Activated T-helper 2 cell treated with anti-CD3 and anti-CD28 coated beads, Interferon-gamma antibody, Interleukin-2, Interleukin-4, amounts not matched to agents 10 μg/mL and 5 μg/mL and 100 μg/mL, durations not matched to agents 14 hours and 24 hours and 36 hours (primary cell): ENCODE measurements around the gene ANKRD36C. TPM values are rescaled to one million over a fixed set of nuclear protein-coding genes. Genes with fewer than 3 reads are reported as not detected.
"Not testable (repeated sequence)": the region's sequence is repeated elsewhere in the genome, so short reads cannot be mapped to it uniquely, and the experiment has no call there.

Experiments
- DNase-seq: peaks from one replicate; pipeline ENCODE4 v3.0.0; 2021; ENCODE audit warnings: low spot score
- H3K27ac Mint-ChIP-seq: one replicate; pipeline ENCODE4 v1.8.0; 2021; ENCODE audit warnings: mixed read lengths
- H3K27me3 Mint-ChIP-seq: one replicate; pipeline ENCODE4 v1.8.0; 2021; ENCODE audit warnings: low read depth, mixed read lengths
- H3K36me3 Mint-ChIP-seq: one replicate; pipeline ENCODE4 v1.8.0; 2021; ENCODE audit warnings: low read depth, mixed read lengths
- H3K4me1 Mint-ChIP-seq: one replicate; pipeline ENCODE4 v1.8.0; 2021; ENCODE audit warnings: low read depth, mixed read lengths
- H3K4me3 Mint-ChIP-seq: one replicate; pipeline ENCODE4 v1.8.0; 2021; ENCODE audit warnings: low read depth, mild to moderate bottlenecking, moderate library complexity, mixed read lengths
- H3K9me3 Mint-ChIP-seq: one replicate; pipeline ENCODE4 v1.8.0; 2021; ENCODE audit warnings: mixed read lengths
- intact Hi-C: fragments of 100-400 bp; cut with micrococcal nuclease; formaldehyde crosslinking; loops from one replicate; pipeline ENCODE4 v1.15.1; 2023
- total RNA-seq: library from RNA; stranded (reverse); gene quantifications from 2 replicates; pipeline ENCODE4 v1.2.3, GENCODE V29; 2022

ANKRD36C gene
- total RNA-seq, 1 donor from 2014 or later, result 69.4 TPM

- not testable (repeated sequence) for H3K4me3 Mint-ChIP-seq, DNase-seq, H3K9me3 Mint-ChIP-seq, H3K27ac Mint-ChIP-seq, H3K36me3 Mint-ChIP-seq, H3K27me3 Mint-ChIP-seq, H3K4me1 Mint-ChIP-seq
- intact Hi-C loops, result loop anchor here (10.0 kb wide), 1 partner anchor 155 kb away; no protein-coding TSS in a partner anchor
These were observed 28.4 kb upstream of the ANKRD36C start for GRCh38 chr2:96019909-96020590.

GRCh38 chr2:96016321-96016720 lies 24.7 kb upstream of the ANKRD36C start:
- H3K9me3 Mint-ChIP-seq, H3K4me3 Mint-ChIP-seq, H3K36me3 Mint-ChIP-seq, DNase-seq, H3K27me3 Mint-ChIP-seq, H3K4me1 Mint-ChIP-seq, intact Hi-C loops, H3K27ac Mint-ChIP-seq: not testable (repeated sequence)

GRCh38 chr2:96012792-96013264 lies 21.2 kb upstream of the ANKRD36C start:
- intact Hi-C loops, H3K27ac Mint-ChIP-seq, H3K27me3 Mint-ChIP-seq, H3K4me1 Mint-ChIP-seq, H3K36me3 Mint-ChIP-seq, H3K4me3 Mint-ChIP-seq, DNase-seq, H3K9me3 Mint-ChIP-seq: not testable (repeated sequence)

GRCh38 chr2:96012086-96012791 lies 20.6 kb upstream of the ANKRD36C start:
- H3K27me3 Mint-ChIP-seq, DNase-seq, intact Hi-C loops, H3K4me3 Mint-ChIP-seq, H3K36me3 Mint-ChIP-seq, H3K27ac Mint-ChIP-seq, H3K4me1 Mint-ChIP-seq, H3K9me3 Mint-ChIP-seq: not testable (repeated sequence)

GRCh38 chr2:96011129-96011455 lies 19.5 kb upstream of the ANKRD36C start:
- peaks cover 16% of the 10 kb centered on the region for H3K27me3 Mint-ChIP-seq
- H3K36me3 Mint-ChIP-seq, H3K27ac Mint-ChIP-seq, H3K4me1 Mint-ChIP-seq, intact Hi-C loops, DNase-seq, H3K9me3 Mint-ChIP-seq: not testable (repeated sequence)
- H3K4me3 Mint-ChIP-seq, result peak overlapping the region; percentile 64

- H3K4me3 Mint-ChIP-seq, result peak overlapping the region; percentile 81
- H3K9me3 Mint-ChIP-seq, intact Hi-C loops, H3K4me1 Mint-ChIP-seq, H3K36me3 Mint-ChIP-seq: not testable (repeated sequence)
- peaks cover 21% of the 10 kb centered on the region for H3K27me3 Mint-ChIP-seq
- H3K27ac Mint-ChIP-seq, result peak overlapping the region; percentile 54
- peak; percentile 93 for DNase-seq
These were observed 18.9 kb upstream of the ANKRD36C start for GRCh38 chr2:96010320-96011128.

GRCh38 chr2:96009833-96010232 lies 18.2 kb upstream of the ANKRD36C start:
- H3K36me3 Mint-ChIP-seq, H3K9me3 Mint-ChIP-seq, DNase-seq, H3K4me1 Mint-ChIP-seq: not testable (repeated sequence)
- Mint-ChIP-seq H3K4me3 (peak overlapping the region; percentile 81), H3K27ac (peak overlapping the region; percentile 54), H3K27me3 (peaks cover 27% of the 10 kb centered on the region)
- intact Hi-C loops, result loop anchor here (5.0 kb wide), 1 partner anchor 107 kb away; the partner anchor contains the start of gene ADRA2B

GRCh38 chr2:96008051-96008450 lies 16.4 kb upstream of the ANKRD36C start:
- not testable (repeated sequence) for H3K4me3 Mint-ChIP-seq, DNase-seq, H3K4me1 Mint-ChIP-seq, H3K27ac Mint-ChIP-seq, H3K36me3 Mint-ChIP-seq, H3K9me3 Mint-ChIP-seq
- H3K27me3 Mint-ChIP-seq, result peaks cover 32% of the 10 kb centered on the region
- intact Hi-C loops, result loop anchor here (5.0 kb wide), 1 partner anchor 109 kb away; the partner anchor contains the start of gene ADRA2B

GRCh38 chr2:96006248-96006647 lies 14.6 kb upstream of the ANKRD36C start:
- H3K27ac Mint-ChIP-seq, result not testable (repeated sequence)

GRCh38 chr2:95992520-95993272 lies 1.1 kb upstream of the ANKRD36C start:
- H3K9me3 Mint-ChIP-seq, H3K36me3 Mint-ChIP-seq, H3K4me1 Mint-ChIP-seq: not testable (repeated sequence)
- intact Hi-C loops, result loop anchor here (2.0 kb wide), 1 partner anchor 124 kb away; the partner anchor contains the start of gene ADRA2B
- H3K27me3 Mint-ChIP-seq, result peaks cover 27% of the 10 kb centered on the region
- H3K4me3 Mint-ChIP-seq, result peak overlapping the region; percentile 84
- H3K27ac Mint-ChIP-seq, result peak overlapping the region; percentile 88
- peak; percentile 46 for DNase-seq

More at GRCh38 chr2:96006248-96006647, 14.6 kb upstream of the ANKRD36C start:
- peaks cover 41% of the 10 kb centered on the region for H3K27me3 Mint-ChIP-seq
- H3K4me1 Mint-ChIP-seq, H3K9me3 Mint-ChIP-seq, H3K4me3 Mint-ChIP-seq, DNase-seq, H3K36me3 Mint-ChIP-seq: not testable (repeated sequence)
- intact Hi-C loops, result loop anchor here (5.0 kb wide), 1 partner anchor 111 kb away; the partner anchor contains the start of gene ADRA2B

GRCh38 chr2:95992102-95992501 lies 478 bp upstream of the ANKRD36C start:
- Mint-ChIP-seq H3K27ac (peak overlapping the region; percentile 77), H3K27me3 (peaks cover 25% of the 10 kb centered on the region), H3K4me3 (peak overlapping the region; percentile 97)
- intact Hi-C loops, result loop anchor here (2.0 kb wide), 1 partner anchor 125 kb away; the partner anchor contains the start of gene ADRA2B
- H3K36me3 Mint-ChIP-seq, H3K9me3 Mint-ChIP-seq, H3K4me1 Mint-ChIP-seq: not testable (repeated sequence)
- peak; percentile 26 for DNase-seq

GRCh38 chr2:95990884-95991283 lies 740 bp downstream of the ANKRD36C start:
- peak overlapping the region; percentile 67 for H3K27ac Mint-ChIP-seq
- H3K36me3 Mint-ChIP-seq, H3K9me3 Mint-ChIP-seq, intact Hi-C loops, H3K4me1 Mint-ChIP-seq, DNase-seq: not testable (repeated sequence)
- H3K4me3 Mint-ChIP-seq, result peak overlapping the region; percentile 78
- H3K27me3 Mint-ChIP-seq, result peaks cover 17% of the 10 kb centered on the region
